Measurements from ENCODE around the gene TNC. TPM values are rescaled to one million over a fixed set of nuclear protein-coding genes. Genes with fewer than 3 reads are reported as not detected.

TNC gene
- total RNA-seq, 4 donors from 2014 or later = 79.7 to 242 (median 161) TPM

DNA sequence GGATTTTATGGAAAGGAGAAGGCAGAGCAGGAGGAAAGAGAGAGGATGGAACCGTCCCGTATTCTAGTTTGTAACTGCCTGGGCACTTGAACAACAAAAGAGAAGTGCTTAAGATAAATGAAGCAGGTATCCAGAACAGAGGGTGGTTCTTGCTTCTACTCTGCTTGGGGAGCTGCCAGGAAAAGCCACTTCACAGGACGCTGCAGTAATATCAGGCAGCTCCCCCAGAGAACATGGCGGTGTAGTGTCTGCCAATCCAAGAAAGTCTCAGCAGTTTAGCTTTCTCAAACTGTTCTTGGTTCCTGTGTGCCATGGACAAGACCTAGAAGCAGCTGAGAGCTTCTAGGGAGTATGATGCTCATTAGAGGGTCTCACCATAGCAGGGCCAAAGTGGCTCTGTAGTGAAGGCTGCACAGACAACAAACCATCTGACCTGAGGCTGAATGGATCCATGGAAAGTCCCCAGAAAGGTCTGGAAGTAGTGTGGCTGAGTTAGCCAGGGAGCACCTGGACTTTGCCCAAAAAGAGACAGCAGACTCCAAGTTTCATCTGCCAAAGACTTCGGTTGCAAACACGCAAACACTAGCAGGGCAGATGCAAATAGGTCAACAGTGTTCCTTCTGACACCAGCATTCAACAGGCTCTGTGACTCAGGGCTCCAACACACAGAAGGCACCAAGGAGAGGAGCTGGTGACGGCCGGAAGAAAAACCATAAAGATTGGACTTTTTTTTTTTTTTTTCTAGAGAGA, 115.4 kb downstream of the TNC start:
- Histone ChIP-seq H3K36me3 (no peaks in the 10 kb centered on the region), H3K27me3 (no peaks in the 10 kb centered on the region), H3K9me3 (no peaks in the 10 kb centered on the region), H3K27ac (no peak overlapping the region), H3K4me3 (no peak overlapping the region), H3K4me1 (no peaks in the 10 kb centered on the region)
- no peak for DNase-seq
- intact Hi-C loops (cut with DNase I; ENCODE audit: low total_unique reads) = no loop called here
- TF ChIP-seq, protein P1, sequence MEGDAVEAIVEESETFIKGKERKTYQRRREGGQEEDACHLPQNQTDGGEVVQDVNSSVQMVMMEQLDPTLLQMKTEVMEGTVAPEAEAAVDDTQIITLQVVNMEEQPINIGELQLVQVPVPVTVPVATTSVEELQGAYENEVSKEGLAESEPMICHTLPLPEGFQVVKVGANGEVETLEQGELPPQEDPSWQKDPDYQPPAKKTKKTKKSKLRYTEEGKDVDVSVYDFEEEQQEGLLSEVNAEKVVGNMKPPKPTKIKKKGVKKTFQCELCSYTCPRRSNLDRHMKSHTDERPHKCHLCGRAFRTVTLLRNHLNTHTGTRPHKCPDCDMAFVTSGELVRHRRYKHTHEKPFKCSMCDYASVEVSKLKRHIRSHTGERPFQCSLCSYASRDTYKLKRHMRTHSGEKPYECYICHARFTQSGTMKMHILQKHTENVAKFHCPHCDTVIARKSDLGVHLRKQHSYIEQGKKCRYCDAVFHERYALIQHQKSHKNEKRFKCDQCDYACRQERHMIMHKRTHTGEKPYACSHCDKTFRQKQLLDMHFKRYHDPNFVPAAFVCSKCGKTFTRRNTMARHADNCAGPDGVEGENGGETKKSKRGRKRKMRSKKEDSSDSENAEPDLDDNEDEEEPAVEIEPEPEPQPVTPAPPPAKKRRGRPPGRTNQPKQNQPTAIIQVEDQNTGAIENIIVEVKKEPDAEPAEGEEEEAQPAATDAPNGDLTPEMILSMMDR (IDR thresholded peaks at IDR 0.05) = no peak
- TF ChIP-seq POLR2A (IDR thresholded peaks at IDR 0.05) = no peak

DNA sequence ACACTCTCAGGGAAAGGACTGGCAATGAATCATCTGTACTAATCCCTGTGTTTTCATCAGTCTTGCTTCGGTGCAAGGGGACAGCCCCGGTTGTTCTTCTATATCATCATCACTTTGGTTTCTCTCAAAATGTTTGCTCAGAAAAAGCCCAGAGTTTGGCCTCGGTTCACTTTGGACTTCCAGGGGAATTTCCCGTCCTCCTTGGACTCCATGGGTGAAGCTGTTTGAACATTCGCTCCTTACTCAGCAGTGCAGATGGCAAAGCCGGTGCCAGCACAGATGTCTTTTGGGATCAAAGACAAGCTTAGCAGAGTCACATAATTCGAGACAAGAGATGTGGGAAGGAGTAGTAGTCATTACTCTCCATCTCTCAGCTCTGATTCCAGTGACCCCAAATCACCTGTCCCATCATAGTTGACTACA, 117.7 kb downstream of the TNC start:
- no peak for TF ChIP-seq POLR2A (IDR thresholded peaks at IDR 0.05)
- TF ChIP-seq, protein P1 (IDR thresholded peaks at IDR 0.05) = no peak
- H3K9me3 ChIP-seq = no peaks in the 10 kb centered on the region
- no peaks in the 10 kb centered on the region for H3K27me3 ChIP-seq
- DNase-seq = no peak
- H3K27ac ChIP-seq = no peak overlapping the region
- intact Hi-C loops (cut with DNase I; ENCODE audit: low total_unique reads) = no loop called here
- no peak overlapping the region for H3K4me3 ChIP-seq
- H3K4me1 ChIP-seq = no peaks in the 10 kb centered on the region
- H3K36me3 ChIP-seq = no peaks in the 10 kb centered on the region

DNA sequence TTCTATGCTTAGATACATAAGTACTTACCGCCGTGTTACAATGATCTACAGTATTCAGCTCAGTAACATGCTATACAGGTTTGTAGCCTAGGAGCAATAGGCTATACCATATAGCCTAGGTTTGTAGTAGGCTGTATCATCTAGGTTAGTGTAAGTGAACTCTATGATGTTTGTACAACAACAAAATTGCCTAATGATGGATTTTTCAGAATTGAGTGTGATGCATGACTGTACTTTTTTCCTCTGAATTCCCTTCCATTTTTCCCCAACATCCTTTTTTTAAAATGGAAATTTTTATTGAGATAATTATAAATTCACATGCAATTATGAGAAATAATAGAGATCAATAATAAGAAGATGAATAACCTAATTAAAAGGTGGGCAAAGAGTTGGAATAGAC, 119.6 kb downstream of the TNC start:
- TF ChIP-seq, protein P1 (IDR thresholded peaks at IDR 0.05) = no peak
- no peak for TF ChIP-seq POLR2A (IDR thresholded peaks at IDR 0.05)
- no peaks in the 10 kb centered on the region for H3K36me3 ChIP-seq
- DNase-seq = no peak
- no peak overlapping the region for H3K4me3 ChIP-seq
- H3K4me1 ChIP-seq = no peaks in the 10 kb centered on the region
- no peaks in the 10 kb centered on the region for H3K9me3 ChIP-seq
- H3K27ac ChIP-seq = no peak overlapping the region
- H3K27me3 ChIP-seq = no peaks in the 10 kb centered on the region
- intact Hi-C loops (cut with DNase I; ENCODE audit: low total_unique reads) = no loop called here

DNA sequence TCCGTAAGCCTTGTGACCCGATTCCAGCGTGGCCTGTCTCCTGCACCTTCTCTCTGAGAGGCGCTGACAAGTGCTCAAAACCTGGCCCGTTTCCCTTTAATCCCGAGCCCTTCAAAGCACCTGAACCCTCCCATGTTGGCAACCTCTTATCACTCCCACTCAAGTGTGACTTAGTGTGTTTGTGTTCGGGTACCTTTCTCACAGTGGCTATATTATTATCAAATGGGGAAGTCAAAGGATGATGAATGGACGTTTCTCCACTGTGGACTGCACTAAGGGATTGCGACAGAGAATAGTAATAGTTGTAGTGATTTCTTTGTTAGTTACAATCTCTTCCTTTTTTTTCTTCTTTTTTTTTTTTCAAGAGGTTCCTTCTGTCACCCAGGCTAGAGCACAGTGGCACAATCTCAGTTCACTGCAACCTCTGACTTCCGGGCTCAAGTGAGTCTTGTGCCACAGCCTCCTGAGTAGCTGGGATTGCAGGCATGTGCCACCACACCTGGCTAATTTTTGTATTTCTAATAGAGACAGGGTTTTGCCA, 122.2 kb downstream of the TNC start:
- Histone ChIP-seq H3K27ac (no peak overlapping the region), H3K4me1 (no peaks in the 10 kb centered on the region), H3K9me3 (no peaks in the 10 kb centered on the region), H3K27me3 (no peaks in the 10 kb centered on the region), H3K36me3 (no peaks in the 10 kb centered on the region), H3K4me3 (no peak overlapping the region)
- intact Hi-C loops (cut with DNase I; ENCODE audit: low total_unique reads) = no loop called here
- TF ChIP-seq, protein P1 (IDR thresholded peaks at IDR 0.05) = no peak
- no peak for TF ChIP-seq POLR2A (IDR thresholded peaks at IDR 0.05)
- no peak for DNase-seq

DNA sequence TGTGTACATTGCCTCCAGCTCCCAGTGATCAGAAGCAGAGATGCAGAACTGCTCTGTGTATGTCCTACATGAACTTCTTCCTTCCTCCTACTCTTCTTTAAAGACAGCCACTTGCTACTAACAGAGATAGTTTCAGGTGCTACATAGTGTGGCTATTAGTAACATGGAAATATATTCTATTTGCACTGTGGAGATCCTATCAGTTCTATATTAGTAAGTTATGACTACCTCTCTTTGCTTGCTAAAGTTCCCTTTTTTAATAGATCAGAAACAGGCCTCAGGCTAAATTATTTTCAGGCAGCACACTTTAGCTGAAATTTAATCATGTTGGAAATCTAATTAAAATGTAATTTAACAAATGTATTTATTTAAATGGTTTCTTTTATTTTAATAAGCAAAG, 123.2 kb downstream of the TNC start:
- no peaks in the 10 kb centered on the region for H3K27me3 ChIP-seq
- TF ChIP-seq, protein P1 (IDR thresholded peaks at IDR 0.05) = no peak
- TF ChIP-seq POLR2A (IDR thresholded peaks at IDR 0.05) = no peak
- no peak overlapping the region for H3K27ac ChIP-seq
- DNase-seq = no peak
- H3K9me3 ChIP-seq = no peaks in the 10 kb centered on the region
- no peak overlapping the region for H3K4me3 ChIP-seq
- intact Hi-C loops (cut with DNase I; ENCODE audit: low total_unique reads) = no loop called here
- no peaks in the 10 kb centered on the region for H3K4me1 ChIP-seq
- no peaks in the 10 kb centered on the region for H3K36me3 ChIP-seq
